Thyroid gland (tissue), 4 donors: ENCODE data around the gene FDX1. TPM values are rescaled to one million over a fixed set of nuclear protein-coding genes. Genes with fewer than 3 reads are reported as not detected.

Experiments
- DNase-seq, 2 donors: peaks; one replicate each; pipeline ENCODE4 v3.0.0-alpha.2; 2019
- H3K27ac ChIP-seq, 3 donors: fragments of 200-600 bp; sonication (generic); 1 replicate in 2 of 3; 2 replicates in 1 of 3; pipeline ENCODE4 v1.5.1; 2016 to 2019; ENCODE audit warnings: mild to moderate bottlenecking in 1 of 3, moderate library complexity in 1 of 3
- H3K27me3 ChIP-seq: fragments of 200-600 bp; sonication (generic); one replicate; pipeline ENCODE4 v1.5.1; 2019
- H3K36me3 ChIP-seq, 2 donors: fragments of 200-600 bp; sonication (generic); one replicate each; pipeline ENCODE4 v1.5.1; 2016 to 2019
- H3K4me1 ChIP-seq, 2 donors: fragments of 200-600 bp; sonication (generic); one replicate each; pipeline ENCODE4 v1.5.1; 2017 to 2019
- H3K4me3 ChIP-seq, 3 donors: fragments of 200-600 bp; sonication (generic); replicated peaks in 1 of 3; 1 replicate in 2 of 3; 2 replicates in 1 of 3; pipeline ENCODE4 v1.5.1; 2016; ENCODE audit warnings: mild to moderate bottlenecking in 1 of 3
- H3K9me3 ChIP-seq: fragments of 200-600 bp; sonication (generic); one replicate; pipeline ENCODE4 v1.5.1; 2017
- CTCF ChIP-seq, 6 experiments: fragments of 200-600 bp in 3 of 6; fragments of 450-650 bp in 3 of 6; sonication (generic) in 3 of 6; IDR thresholded peaks; one replicate each; pipeline ENCODE4 v1.5.1; 2016 to 2019; ENCODE audit warnings: antibody characterized with exemption in 6 of 6, mild to moderate bottlenecking in 2 of 6, inconsistent platforms in 1 of 6, moderate library complexity in 1 of 6
- POLR2A ChIP-seq, 2 donors: fragments of 450-650 bp; IDR thresholded peaks; one replicate each; pipeline ENCODE4 v1.6.1; 2017; ENCODE audit warnings: antibody characterized with exemption in 2 of 2, mild to moderate bottlenecking in 2 of 2, moderate library complexity in 1 of 2
- WGBS, 2 donors: methylation state at CpG; one replicate each; pipeline ENCODE4 v1.1.5; 2017; 5-methylcytosine and 5-hydroxymethylcytosine counted together
- intact Hi-C: fragments of 100-400 bp; cut with DNase I; formaldehyde crosslinking; loops from one replicate; pipeline ENCODE4 v1.15.1; 2023
- total RNA-seq, 4 donors: library from RNA; depleted of rRNA; stranded (reverse); fragments of >200 nt; gene quantifications; one replicate each; pipeline ENCODE4 v1.2.3, GENCODE V29; 2016

The FDX1 gene
- total RNA-seq, 4 donors from 2014 or later = 28.9 to 58.5 (median 39.6) TPM

- no peaks in the 10 kb centered on the region for H3K4me1 ChIP-seq
- H3K27ac ChIP-seq = no peak overlapping the region
- H3K4me3 ChIP-seq = no peak overlapping the region
- intact Hi-C loops = no loop called here
- TF ChIP-seq CTCF (IDR thresholded peaks at IDR 0.05) (no peak), POLR2A (IDR thresholded peaks at IDR 0.05) (no peak)
- H3K27me3 ChIP-seq = no peaks in the 10 kb centered on the region
- WGBS, 2 donors = 69 to 72% methylated on average over 1 of the region's 1 CpG
- H3K9me3 ChIP-seq = no peaks in the 10 kb centered on the region
- no peaks in the 10 kb centered on the region for H3K36me3 ChIP-seq
- no peak for DNase-seq
Measured at GRCh38 chr11:110508786-110509185, 79.0 kb downstream of the FDX1 start.

GRCh38 chr11:110509472-110509871, 79.7 kb downstream of the FDX1 start:
- TF ChIP-seq POLR2A (IDR thresholded peaks at IDR 0.05) (no peak), CTCF (IDR thresholded peaks at IDR 0.05) (no peak)
- Histone ChIP-seq H3K4me1 (no peaks in the 10 kb centered on the region), H3K9me3 (no peaks in the 10 kb centered on the region), H3K4me3 (no peak overlapping the region), H3K27me3 (no peaks in the 10 kb centered on the region), H3K27ac (no peak overlapping the region), H3K36me3 (no peaks in the 10 kb centered on the region)
- DNase-seq = no peak
- intact Hi-C loops = no loop called here

- DNase-seq = peak in 1 of 2 donors; percentile 7
- Histone ChIP-seq H3K27ac (no peak overlapping the region), H3K4me3 (no peak overlapping the region), H3K4me1 (no peaks in the 10 kb centered on the region), H3K27me3 (no peaks in the 10 kb centered on the region), H3K9me3 (no peaks in the 10 kb centered on the region), H3K36me3 (no peaks in the 10 kb centered on the region)
- TF ChIP-seq CTCF (IDR thresholded peaks at IDR 0.05) (no peak), POLR2A (IDR thresholded peaks at IDR 0.05) (no peak)
- 78 to 88% methylated on average over 1 of the region's 1 CpG for WGBS, 2 donors
- intact Hi-C loops = no loop called here
Measured at GRCh38 chr11:110512026-110512425, 82.3 kb downstream of the FDX1 start.

GRCh38 chr11:110513259-110513801, 83.6 kb downstream of the FDX1 start:
- 80% methylated on average over 12 of the region's 12 CpGs for WGBS, 2 donors
- Histone ChIP-seq H3K9me3 (no peaks in the 10 kb centered on the region), H3K27ac (no peak overlapping the region), H3K36me3 (no peaks in the 10 kb centered on the region), H3K4me3 (no peak overlapping the region), H3K27me3 (no peaks in the 10 kb centered on the region), H3K4me1 (no peaks in the 10 kb centered on the region)
- intact Hi-C loops = no loop called here
- DNase-seq = no peak
- no peak for TF ChIP-seq POLR2A (IDR thresholded peaks at IDR 0.05)
- no peak for TF ChIP-seq CTCF (IDR thresholded peaks at IDR 0.05)

- TF ChIP-seq CTCF (IDR thresholded peaks at IDR 0.05) = no peak
- no peak for TF ChIP-seq POLR2A (IDR thresholded peaks at IDR 0.05)
- no peaks in the 10 kb centered on the region for H3K4me1 ChIP-seq
- intact Hi-C loops = no loop called here
- no peak for DNase-seq
- 67 to 84% methylated on average over 13 of the region's 13 CpGs for WGBS, 2 donors
- no peaks in the 10 kb centered on the region for H3K9me3 ChIP-seq
- no peak overlapping the region for H3K27ac ChIP-seq
- no peaks in the 10 kb centered on the region for H3K36me3 ChIP-seq
- H3K4me3 ChIP-seq = no peak overlapping the region
- H3K27me3 ChIP-seq = no peaks in the 10 kb centered on the region
Measured at GRCh38 chr11:110513846-110514437, 84.2 kb downstream of the FDX1 start.

Other genes starting within 250 kb of the FDX1 start
- 100 to 1,000 TPM in 2 of 4 donors, 10 to 100 TPM in 2; 83.2 to 138 (median 107) TPM for gene RDX, start 133.3 kb upstream of the FDX1 start, total RNA-seq